Retinal pigment epithelial cell (primary cell): ENCODE measurements around the gene CORO7.

ENCODE experiments used
- DNase-seq: peaks from one replicate; pipeline ENCODE4 v3.0.0-alpha.2; 2010; ENCODE audit warnings: low read depth
- H3K4me3 ChIP-seq: 2 replicates; pipeline ENCODE4 v1.5.1; 2011; ENCODE audit warnings: mild to moderate bottlenecking, low read length, control low read depth, moderate library complexity
- TF ChIP-seq, protein P1 (sequence below): conservative IDR thresholded peaks from 2 replicates; pipeline ENCODE4 v1.5.1; 2011; ENCODE audit warnings: low read depth, low read length, control low read depth, inconsistent platforms

CORO7 gene

DNA sequence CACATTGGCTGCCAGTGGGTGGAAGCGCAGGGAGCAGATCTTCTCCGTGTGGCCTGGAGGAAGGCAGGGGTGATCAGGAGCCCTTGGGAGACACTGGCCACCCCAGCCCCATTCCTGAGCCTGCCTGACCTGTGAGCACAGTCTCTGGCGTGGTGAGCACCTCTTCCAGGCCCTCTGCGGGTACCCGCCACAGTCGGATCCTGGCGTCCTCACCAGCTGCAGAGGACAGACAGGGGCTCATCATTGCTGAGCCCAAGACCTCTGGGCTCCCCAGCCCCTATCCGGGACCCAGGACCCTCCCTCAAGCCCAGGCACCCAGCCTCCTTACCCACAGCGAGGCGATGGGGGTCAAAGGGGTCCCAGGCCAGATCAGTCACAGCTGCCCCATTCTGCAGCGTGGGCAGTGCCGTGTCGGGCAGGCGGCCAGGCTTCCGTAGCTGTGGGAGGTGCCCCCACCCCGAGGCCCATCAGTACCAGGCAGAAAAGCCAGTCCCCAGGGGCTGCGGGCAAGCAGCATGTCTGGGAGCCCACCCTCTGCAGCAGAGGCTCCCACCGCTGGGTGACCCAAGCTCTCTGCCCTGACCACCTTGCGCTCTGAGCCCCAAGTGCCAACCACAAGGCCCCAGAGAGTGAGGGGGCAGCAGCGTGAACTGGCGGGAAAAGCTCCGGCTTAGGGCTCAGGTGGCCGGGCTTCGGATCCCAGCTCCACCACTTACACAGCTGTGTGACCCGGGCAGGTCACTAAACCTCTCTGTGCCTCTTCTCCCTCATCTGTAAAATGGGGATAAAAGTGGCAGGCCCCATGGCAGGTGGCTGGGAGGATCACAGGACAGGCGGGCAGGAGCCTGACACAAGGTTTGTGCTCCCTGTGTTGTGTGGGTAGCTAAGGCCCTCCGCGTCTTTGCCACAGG lies 55.1 kb downstream of the CORO7 start:
- no peak overlapping the region for H3K4me3 ChIP-seq
- DNase-seq: no peak
- TF ChIP-seq, protein P1, sequence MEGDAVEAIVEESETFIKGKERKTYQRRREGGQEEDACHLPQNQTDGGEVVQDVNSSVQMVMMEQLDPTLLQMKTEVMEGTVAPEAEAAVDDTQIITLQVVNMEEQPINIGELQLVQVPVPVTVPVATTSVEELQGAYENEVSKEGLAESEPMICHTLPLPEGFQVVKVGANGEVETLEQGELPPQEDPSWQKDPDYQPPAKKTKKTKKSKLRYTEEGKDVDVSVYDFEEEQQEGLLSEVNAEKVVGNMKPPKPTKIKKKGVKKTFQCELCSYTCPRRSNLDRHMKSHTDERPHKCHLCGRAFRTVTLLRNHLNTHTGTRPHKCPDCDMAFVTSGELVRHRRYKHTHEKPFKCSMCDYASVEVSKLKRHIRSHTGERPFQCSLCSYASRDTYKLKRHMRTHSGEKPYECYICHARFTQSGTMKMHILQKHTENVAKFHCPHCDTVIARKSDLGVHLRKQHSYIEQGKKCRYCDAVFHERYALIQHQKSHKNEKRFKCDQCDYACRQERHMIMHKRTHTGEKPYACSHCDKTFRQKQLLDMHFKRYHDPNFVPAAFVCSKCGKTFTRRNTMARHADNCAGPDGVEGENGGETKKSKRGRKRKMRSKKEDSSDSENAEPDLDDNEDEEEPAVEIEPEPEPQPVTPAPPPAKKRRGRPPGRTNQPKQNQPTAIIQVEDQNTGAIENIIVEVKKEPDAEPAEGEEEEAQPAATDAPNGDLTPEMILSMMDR: no peak

DNA sequence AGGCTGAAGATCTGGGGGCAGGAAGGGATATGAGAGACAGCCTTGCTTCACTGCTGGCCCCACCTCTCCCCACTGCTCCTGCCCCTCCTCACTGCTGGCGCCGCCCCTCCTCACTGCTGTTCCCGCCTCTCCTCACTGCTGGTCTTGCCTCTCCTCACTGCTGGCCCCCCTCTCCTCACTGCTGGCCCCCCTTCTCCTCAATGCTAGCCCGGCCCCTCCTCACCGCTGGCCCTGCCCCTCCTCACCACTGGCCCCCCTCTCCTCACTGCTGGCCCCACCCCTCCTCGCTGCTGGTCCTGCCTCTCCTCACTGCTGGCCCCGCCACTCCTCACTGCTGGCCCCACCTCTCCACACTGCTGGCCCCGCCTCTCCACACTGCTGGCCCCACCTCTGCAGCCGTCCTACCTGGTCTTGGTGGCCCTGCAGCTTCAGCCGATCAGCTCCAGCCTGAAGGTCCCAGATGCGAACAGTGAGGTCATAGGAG lies 55.8 kb downstream of the CORO7 start:
- TF ChIP-seq, protein P1: no peak
- DNase-seq: no peak
- no peak overlapping the region for H3K4me3 ChIP-seq

DNA sequence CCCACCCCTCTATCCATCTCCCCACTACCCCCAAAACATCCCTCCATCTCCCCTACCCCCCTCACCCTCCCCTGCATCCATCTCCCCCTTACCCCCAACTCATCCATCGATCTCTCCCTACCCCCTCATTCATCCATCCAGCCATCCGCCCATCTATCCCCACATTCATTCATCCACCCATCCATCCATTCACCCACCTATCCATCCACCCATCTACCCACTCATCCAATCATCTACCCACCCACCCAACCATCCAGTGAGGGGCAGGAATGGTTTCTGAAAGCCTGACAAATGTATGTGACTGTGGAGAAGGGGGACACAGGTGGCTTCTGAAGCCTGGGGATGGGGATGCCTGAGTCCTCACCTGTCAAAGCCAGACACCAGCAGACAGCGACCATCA lies 56.5 kb downstream of the CORO7 start:
- H3K4me3 ChIP-seq: no peak overlapping the region
- no peak for DNase-seq
- TF ChIP-seq, protein P1: no peak

DNA sequence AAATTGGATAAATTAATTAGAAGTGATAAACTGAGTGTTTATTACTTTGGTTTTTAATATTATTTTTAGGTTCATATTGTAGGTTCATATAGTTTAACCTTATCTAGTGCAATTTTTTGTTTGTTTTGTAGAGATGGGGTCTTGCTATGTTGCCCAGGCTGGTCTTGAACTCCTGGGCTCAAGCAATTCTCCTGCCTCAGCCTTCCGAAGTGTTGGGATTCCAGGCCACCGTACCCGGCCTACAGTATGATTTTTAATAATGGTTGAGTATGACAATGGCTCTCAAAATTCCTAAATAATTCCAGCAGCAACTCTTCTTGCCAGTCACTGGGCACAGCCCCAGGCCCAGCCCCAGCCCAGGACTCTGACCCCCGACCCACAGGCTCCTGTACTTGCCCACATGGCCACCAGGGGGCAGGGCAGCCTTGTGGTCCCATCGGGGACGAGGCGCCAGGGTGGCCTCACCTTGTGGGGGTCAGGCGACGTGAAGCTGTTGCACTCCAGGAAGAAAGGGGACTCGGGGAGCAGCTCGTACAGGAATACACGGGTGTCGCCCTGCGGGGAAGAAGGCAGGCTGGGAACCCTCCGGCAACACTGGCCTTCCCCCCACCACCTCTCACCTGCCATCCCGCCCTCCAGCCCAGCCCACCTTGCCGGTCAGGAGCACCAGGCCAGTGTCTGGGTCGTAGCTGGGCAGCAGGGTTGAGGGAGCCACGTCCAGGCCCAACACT lies 57.4 kb downstream of the CORO7 start:
- no peak overlapping the region for H3K4me3 ChIP-seq
- TF ChIP-seq, protein P1: peak; percentile 91
- DNase-seq: no peak

DNA sequence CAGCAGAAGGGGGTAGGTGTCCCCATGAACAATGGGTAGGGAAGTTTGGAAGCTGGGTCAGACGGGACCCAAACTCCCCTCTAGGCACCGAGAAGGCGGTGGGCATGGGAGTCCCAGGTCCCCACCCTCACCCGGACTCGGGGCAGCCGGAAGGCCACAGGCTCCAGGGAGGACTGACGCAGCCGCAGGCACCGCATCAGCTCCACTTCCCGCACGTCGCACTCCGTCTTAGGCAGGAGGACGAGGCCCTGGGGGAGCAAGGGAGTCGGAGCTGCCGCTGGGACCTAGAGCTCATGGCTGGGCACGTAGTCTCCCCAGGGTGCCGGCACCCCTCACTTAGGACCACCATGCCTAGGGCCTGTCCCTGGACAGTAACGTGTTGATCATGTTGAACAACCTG lies 58.2 kb downstream of the CORO7 start:
- DNase-seq: no peak
- no peak overlapping the region for H3K4me3 ChIP-seq
- TF ChIP-seq, protein P1: no peak

DNA sequence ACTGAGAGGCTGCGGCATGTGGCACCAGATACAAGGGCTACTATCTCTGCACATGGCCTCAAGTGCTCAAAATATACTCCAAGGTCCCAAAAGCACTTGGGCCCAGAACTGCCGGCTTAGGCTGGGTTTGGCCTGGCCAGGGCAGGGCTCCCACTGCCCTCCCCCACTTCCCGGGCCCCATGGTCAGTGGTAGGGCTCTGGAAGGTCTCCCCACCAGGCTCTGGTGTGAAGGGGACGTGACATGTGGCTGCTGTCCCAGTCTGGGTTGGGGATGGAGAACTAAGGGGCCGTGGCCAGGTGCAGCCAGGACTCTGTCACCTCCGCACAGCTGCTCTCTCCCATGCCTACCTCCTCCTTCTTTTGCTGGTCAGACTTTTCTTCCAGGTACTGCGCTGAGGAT lies 59.6 kb downstream of the CORO7 start:
- no peak for DNase-seq
- H3K4me3 ChIP-seq: no peak overlapping the region
- TF ChIP-seq, protein P1: no peak
